GM12878 (cell line): Measurements from ENCODE around the gene ZNF408. TPM values are rescaled to one million over a fixed set of nuclear protein-coding genes. Genes with fewer than 3 reads are reported as not detected.
"Not testable (repeated sequence)": the region's sequence is repeated elsewhere in the genome, so short reads cannot be mapped to it uniquely, and the experiment has no call there.

Experiments
- ATAC-seq: fragments of 200-7000 bp; cut with Tn5 transposase; 3 replicates; pipeline ENCODE4 v1.9.1; 2020; ENCODE audit warnings: mild to moderate bottlenecking, moderate library complexity
- BruUV-seq: library from RNA; stranded (reverse); fragments of 400-500 nt; replicated peaks from 2 replicates; lab custom pipeline; 2021; lab: Mats Ljungman, UMichigan
- CTCF ChIA-PET: fragments of 300-600 bp; sonication (Branson Sonifier 250); formaldehyde crosslinking; extraction: SDS; loops from one replicate; lab custom pipeline; 2021; ENCODE audit warnings: inconsistent platforms; lab: Yijun Ruan, JAX
- POLR2A ChIA-PET: fragments of 350-600 bp; formaldehyde crosslinking; extraction: SDS; loops from one replicate; lab custom pipeline; 2021; ENCODE audit warnings: inconsistent platforms; lab: Charles Lee
- RAD21 ChIA-PET: fragments of 300-600 bp; sonication (Branson Sonifier 250); formaldehyde crosslinking; loops from one replicate; lab custom pipeline; 2023; ENCODE audit warnings: antibody characterized with exemption; ENCODE audit not compliant: unreplicated experiment; lab: Charles Lee
- SMC1A ChIA-PET: fragments of 300-600 bp; sonication (Branson Sonifier 250); formaldehyde crosslinking; loops from one replicate; lab custom pipeline; 2023; ENCODE audit not compliant: unreplicated experiment, uncharacterized antibody; lab: Charles Lee
- DNase-seq: peaks from one replicate; pipeline ENCODE4 v3.0.0-alpha.2; 2011; ENCODE audit warnings: low read depth, low spot score
- FAIRE-seq: peaks from 3 replicates; lab custom pipeline; 2011; peaks lifted over from hg19 to GRCh38; lab: Jason Lieb, UNC
- H2AFZ ChIP-seq: 2 replicates; pipeline ENCODE4 v1.6.0; 2011; ENCODE audit warnings: low read depth, low read length, control low read depth; ENCODE audit not compliant: control insufficient read depth
- H3K27ac ChIP-seq: 2 replicates; pipeline ENCODE4 v1.5.1; 2011; ENCODE audit warnings: control low read depth; ENCODE audit not compliant: control insufficient read depth, insufficient read depth
- H3K27me3 ChIP-seq, 2 experiments: replicated peaks in 1 of 2; 2 replicates each; pipeline versions ENCODE4 v1.6.0 to v1.6.1; 2011; ENCODE audit warnings: low read length in 1 of 2; ENCODE audit not compliant: control insufficient read depth in 2 of 2, insufficient read depth in 2 of 2
- H3K36me3 ChIP-seq, 2 experiments: 2 replicates each; pipeline ENCODE4 v1.5.1; 2011; ENCODE audit warnings: low read length in 1 of 2; ENCODE audit not compliant: control insufficient read depth in 2 of 2, insufficient read depth in 2 of 2
- H3K4me1 ChIP-seq: 2 replicates; pipeline ENCODE4 v1.6.1; 2011; ENCODE audit warnings: mild to moderate bottlenecking, low read length, moderate library complexity, mixed read lengths; ENCODE audit not compliant: control insufficient read depth, insufficient read depth
- H3K4me2 ChIP-seq: 2 replicates; pipeline ENCODE4 v1.6.0; 2011; ENCODE audit warnings: control low read depth; ENCODE audit not compliant: control insufficient read depth, insufficient read depth
- H3K4me3 ChIP-seq: fragments of 200-600 bp; sonication (generic); 2 replicates; pipeline ENCODE4 v1.5.1; 2016
- H3K79me2 ChIP-seq: 2 replicates; pipeline ENCODE4 v1.6.0; 2011; ENCODE audit warnings: low read length; ENCODE audit not compliant: control insufficient read depth, insufficient read depth
- H3K9ac ChIP-seq: 2 replicates; pipeline ENCODE4 v1.8.0; 2011; ENCODE audit warnings: low read length, control low read depth, mixed read lengths; ENCODE audit not compliant: control insufficient read depth, insufficient read depth
- H3K9me3 ChIP-seq: replicated peaks from 3 replicates; pipeline ENCODE4 v1.5.1; 2011; ENCODE audit warnings: mild to moderate bottlenecking, low read length; ENCODE audit not compliant: control insufficient read depth, insufficient read depth
- H4K20me1 ChIP-seq: 2 replicates; pipeline ENCODE4 v1.6.0; 2011; ENCODE audit not compliant: control insufficient read depth, insufficient read depth
- MTA3 ChIP-seq: IDR thresholded peaks from 2 replicates; pipeline ENCODE4 v1.6.1; 2012; ENCODE audit warnings: low read length, inconsistent platforms, borderline replicate concordance
- NFIC ChIP-seq: IDR thresholded peaks from 2 replicates; pipeline ENCODE4 v1.6.1; 2012; ENCODE audit warnings: low read depth, mild to moderate bottlenecking, inconsistent platforms, low read length, moderate library complexity
- SUZ12 ChIP-seq: fragments of 200-600 bp; sonication (generic); IDR thresholded peaks from one replicate; pipeline ENCODE4 v1.6.1; 2018; ENCODE audit warnings: antibody characterized with exemption, mild to moderate bottlenecking; ENCODE audit not compliant: unreplicated experiment
- WGBS: methylation state at CpG from one replicate; pipeline ENCODE4 v1.1.6; 2016; ENCODE audit warnings: low lambda C conversion rate; ENCODE audit not compliant: insufficient replicate concordance, insufficient coverage; ENCODE audit errors: missing lambda C conversion rate; 5-methylcytosine and 5-hydroxymethylcytosine counted together
- in situ Hi-C: fragments of 300-500 bp; cut with MboI; formaldehyde crosslinking; loops from 9 replicates; pipeline ENCODE4 v1.14.3; 2018; ENCODE audit warnings: mixed read lengths
- intact Hi-C: fragments of 100-400 bp; cut with micrococcal nuclease; formaldehyde crosslinking; loops from one replicate; pipeline ENCODE4 v1.14.2; 2022; ENCODE audit not compliant: unreplicated experiment
- polyA plus RNA-seq, 11 experiments: library from polyadenylated mRNA; depleted of rRNA in 4 of 11; unstranded in 6 of 11; stranded (reverse) in 5 of 11; fragments of >200 nt; fragmentation: Nextera tagmentation in 4 of 11; fragmentation: Illumina TruSeq in 1 of 11; extraction: Ambion mirVana in 4 of 11; extraction: Trizol in 1 of 11; gene quantifications; 1 replicate in 1 of 11; 2 replicates in 10 of 11; pipeline versions ENCODE4 v1.2.1 to v1.2.3, GENCODE V29; 2011 to 2016; ENCODE audit warnings: inconsistent platforms in 2 of 11, missing spikeins in 2 of 11, low read depth in 1 of 11
- total RNA-seq, 4 experiments: library from RNA; depleted of rRNA in 3 of 4; stranded (reverse); fragments of >200 nt in 3 of 4; fragmentation: Illumina TruSeq in 1 of 4; extraction: Trizol in 1 of 4; gene quantifications; 2 replicates each; pipeline versions ENCODE4 v1.2.1 to v1.2.3, GENCODE V29; 2013 to 2021
- TF ChIP-seq, protein P1 (sequence below), 3 experiments: IDR thresholded peaks in 2 of 3; conservative IDR thresholded peaks in 1 of 3; 2 replicates each; pipeline ENCODE4 v1.5.1; 2011; ENCODE audit warnings: low read depth in 3 of 3, low read length in 3 of 3, mild to moderate bottlenecking in 3 of 3, control low read depth in 2 of 3, moderate library complexity in 2 of 3, inconsistent platforms in 1 of 3, mixed read lengths in 1 of 3; ENCODE audit not compliant: control insufficient read depth in 2 of 3, insufficient read depth in 1 of 3; ENCODE audit errors: extremely low read depth in 1 of 3
- TF ChIP-seq, protein P2 (sequence below): IDR thresholded peaks from 2 replicates; pipeline ENCODE4 v1.6.1; 2012; ENCODE audit warnings: mild to moderate bottlenecking, low read depth, low read length

Gene ZNF408
- total and polyA plus RNA-seq, 10 of the 15 experiments (the other 5 are each of a cell fraction or from before 2014, with no cell fraction given) = 0.19 to 11.3 (median 7.2) TPM

DNA sequence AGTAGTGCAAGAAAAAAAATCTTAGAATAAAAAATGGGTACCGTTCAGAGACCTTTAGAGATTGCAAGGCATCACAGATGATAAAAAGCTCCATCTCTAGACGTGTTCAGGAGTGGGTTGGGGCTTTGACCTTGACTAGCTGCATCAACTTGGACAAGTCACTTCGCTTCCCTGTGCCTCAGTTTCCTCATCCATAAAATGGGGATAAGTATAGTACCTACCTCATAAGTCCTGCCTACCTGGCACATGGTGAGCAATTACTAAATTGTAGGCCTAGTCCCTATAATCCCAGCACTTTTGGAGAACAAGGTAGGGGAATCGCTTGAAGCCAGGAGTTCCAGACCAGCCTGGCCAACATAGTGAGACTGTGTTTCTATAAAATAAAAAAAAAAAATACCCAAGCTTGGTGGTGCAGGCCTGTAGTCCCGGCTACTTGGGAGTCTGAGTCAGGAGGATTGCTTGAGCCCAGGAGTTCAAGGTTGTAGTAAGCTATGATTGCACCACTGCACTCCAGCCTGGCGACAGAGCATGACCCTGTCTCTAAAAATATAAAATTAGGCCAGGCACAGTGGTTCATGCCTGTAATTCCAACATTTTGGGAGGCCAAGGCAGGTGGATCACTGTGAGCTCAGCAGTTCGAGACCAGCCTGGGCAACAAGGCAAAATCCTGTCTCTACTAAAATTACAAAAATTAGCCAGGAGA, 12.2 kb downstream of the ZNF408 start:
- ATAC-seq = no peak

DNA sequence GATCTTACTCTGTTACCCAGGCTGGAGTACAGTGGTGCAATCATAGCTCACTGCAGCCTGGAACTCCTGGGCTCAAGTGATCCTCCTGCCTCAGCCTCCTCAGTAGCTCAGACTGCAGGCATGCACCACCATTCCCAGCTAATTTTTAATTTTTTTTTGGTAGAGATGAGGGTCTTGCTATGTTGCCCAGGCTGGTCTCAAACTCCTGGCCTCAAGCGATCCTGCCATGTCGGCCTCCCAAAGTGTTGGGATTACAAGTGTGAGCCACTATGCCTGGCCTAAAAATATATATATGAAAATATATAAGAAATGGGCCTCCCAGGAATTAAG, 17.0 kb downstream of the ZNF408 start:
- SMC1A ChIA-PET, BruUV-seq, H3K9me3 ChIP-seq, H4K20me1 ChIP-seq, intact Hi-C loops, DNase-seq, H3K4me1 ChIP-seq, in situ Hi-C loops, H3K27me3 ChIP-seq, CTCF ChIA-PET, H3K36me3 ChIP-seq, FAIRE-seq, H3K9ac ChIP-seq, RAD21 ChIA-PET, H3K79me2 ChIP-seq, H3K4me3 ChIP-seq, H3K27ac ChIP-seq, ATAC-seq, H3K4me2 ChIP-seq: not testable (repeated sequence)
- POLR2A ChIA-PET = interaction anchor here (0.7 kb wide), 1 partner anchor 61 kb away, joined by 13 read pairs; no protein-coding TSS in a partner anchor
- WGBS = 95% methylated on average over 2 of the region's 2 CpGs
- H2AFZ ChIP-seq = peak overlapping the region; percentile 51; the same call in 1 of the 2 replicates

More for the DNA sequence above, 12.2 kb downstream of the ZNF408 start:
- no peak for TF ChIP-seq SUZ12
- no peak for TF ChIP-seq NFIC
- TF ChIP-seq MTA3 = no peak
- TF ChIP-seq, protein P1, sequence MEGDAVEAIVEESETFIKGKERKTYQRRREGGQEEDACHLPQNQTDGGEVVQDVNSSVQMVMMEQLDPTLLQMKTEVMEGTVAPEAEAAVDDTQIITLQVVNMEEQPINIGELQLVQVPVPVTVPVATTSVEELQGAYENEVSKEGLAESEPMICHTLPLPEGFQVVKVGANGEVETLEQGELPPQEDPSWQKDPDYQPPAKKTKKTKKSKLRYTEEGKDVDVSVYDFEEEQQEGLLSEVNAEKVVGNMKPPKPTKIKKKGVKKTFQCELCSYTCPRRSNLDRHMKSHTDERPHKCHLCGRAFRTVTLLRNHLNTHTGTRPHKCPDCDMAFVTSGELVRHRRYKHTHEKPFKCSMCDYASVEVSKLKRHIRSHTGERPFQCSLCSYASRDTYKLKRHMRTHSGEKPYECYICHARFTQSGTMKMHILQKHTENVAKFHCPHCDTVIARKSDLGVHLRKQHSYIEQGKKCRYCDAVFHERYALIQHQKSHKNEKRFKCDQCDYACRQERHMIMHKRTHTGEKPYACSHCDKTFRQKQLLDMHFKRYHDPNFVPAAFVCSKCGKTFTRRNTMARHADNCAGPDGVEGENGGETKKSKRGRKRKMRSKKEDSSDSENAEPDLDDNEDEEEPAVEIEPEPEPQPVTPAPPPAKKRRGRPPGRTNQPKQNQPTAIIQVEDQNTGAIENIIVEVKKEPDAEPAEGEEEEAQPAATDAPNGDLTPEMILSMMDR (IDR thresholded peaks at IDR 0.05 in 2 of 3, conservative IDR thresholded peaks at IDR 0.05 in 1 of 3; ENCODE audit: control insufficient read depth in 2 of 3, extremely low read depth in 1 of 3, insufficient read depth in 1 of 3, low read depth in 3 of 3, low read length in 3 of 3) = no peak
- TF ChIP-seq, protein P2, sequence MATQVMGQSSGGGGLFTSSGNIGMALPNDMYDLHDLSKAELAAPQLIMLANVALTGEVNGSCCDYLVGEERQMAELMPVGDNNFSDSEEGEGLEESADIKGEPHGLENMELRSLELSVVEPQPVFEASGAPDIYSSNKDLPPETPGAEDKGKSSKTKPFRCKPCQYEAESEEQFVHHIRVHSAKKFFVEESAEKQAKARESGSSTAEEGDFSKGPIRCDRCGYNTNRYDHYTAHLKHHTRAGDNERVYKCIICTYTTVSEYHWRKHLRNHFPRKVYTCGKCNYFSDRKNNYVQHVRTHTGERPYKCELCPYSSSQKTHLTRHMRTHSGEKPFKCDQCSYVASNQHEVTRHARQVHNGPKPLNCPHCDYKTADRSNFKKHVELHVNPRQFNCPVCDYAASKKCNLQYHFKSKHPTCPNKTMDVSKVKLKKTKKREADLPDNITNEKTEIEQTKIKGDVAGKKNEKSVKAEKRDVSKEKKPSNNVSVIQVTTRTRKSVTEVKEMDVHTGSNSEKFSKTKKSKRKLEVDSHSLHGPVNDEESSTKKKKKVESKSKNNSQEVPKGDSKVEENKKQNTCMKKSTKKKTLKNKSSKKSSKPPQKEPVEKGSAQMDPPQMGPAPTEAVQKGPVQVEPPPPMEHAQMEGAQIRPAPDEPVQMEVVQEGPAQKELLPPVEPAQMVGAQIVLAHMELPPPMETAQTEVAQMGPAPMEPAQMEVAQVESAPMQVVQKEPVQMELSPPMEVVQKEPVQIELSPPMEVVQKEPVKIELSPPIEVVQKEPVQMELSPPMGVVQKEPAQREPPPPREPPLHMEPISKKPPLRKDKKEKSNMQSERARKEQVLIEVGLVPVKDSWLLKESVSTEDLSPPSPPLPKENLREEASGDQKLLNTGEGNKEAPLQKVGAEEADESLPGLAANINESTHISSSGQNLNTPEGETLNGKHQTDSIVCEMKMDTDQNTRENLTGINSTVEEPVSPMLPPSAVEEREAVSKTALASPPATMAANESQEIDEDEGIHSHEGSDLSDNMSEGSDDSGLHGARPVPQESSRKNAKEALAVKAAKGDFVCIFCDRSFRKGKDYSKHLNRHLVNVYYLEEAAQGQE = no peak
- WGBS = 79% methylated on average over 7 of the region's 7 CpGs
- no peak overlapping the region for H2AFZ ChIP-seq
- H3K4me2 ChIP-seq = no peak overlapping the region
- H3K27me3 ChIP-seq = no peaks in the 10 kb centered on the region
- POLR2A ChIA-PET = no interaction called here
- CTCF ChIA-PET = no interaction called here
- H3K36me3 ChIP-seq = no peaks in the 10 kb centered on the region; a peak in 1 of 4 replicates
- no peaks in the 10 kb centered on the region for H4K20me1 ChIP-seq
- no peak for DNase-seq
- intact Hi-C loops = no loop called here
- SMC1A ChIA-PET = interaction anchor here (0.9 kb wide), 1 partner anchor 95 kb away, joined by 3 read pairs; no protein-coding TSS in a partner anchor
- no peak for FAIRE-seq
- H3K4me1 ChIP-seq = no peaks in the 10 kb centered on the region; the same call in 1 of the 2 replicates
- H3K27ac ChIP-seq = no peak overlapping the region
- H3K4me3 ChIP-seq = no peak overlapping the region
- no peaks in the 10 kb centered on the region for H3K79me2 ChIP-seq
- no TSS peak for BruUV-seq
- H3K9me3 ChIP-seq = no peaks in the 10 kb centered on the region
- RAD21 ChIA-PET = no interaction called here
- in situ Hi-C loops = no loop called here
- no peak overlapping the region for H3K9ac ChIP-seq
